GM12801 (cell line): ENCODE data around the gene CHST11.

ENCODE experiments used
- TF ChIP-seq, protein P1 (sequence below): IDR thresholded peaks from one replicate; pipeline ENCODE4 v1.5.1; 2011; ENCODE audit warnings: control low read depth; ENCODE audit not compliant: insufficient read length; ENCODE audit errors: extremely low read depth

The CHST11 gene

DNA sequence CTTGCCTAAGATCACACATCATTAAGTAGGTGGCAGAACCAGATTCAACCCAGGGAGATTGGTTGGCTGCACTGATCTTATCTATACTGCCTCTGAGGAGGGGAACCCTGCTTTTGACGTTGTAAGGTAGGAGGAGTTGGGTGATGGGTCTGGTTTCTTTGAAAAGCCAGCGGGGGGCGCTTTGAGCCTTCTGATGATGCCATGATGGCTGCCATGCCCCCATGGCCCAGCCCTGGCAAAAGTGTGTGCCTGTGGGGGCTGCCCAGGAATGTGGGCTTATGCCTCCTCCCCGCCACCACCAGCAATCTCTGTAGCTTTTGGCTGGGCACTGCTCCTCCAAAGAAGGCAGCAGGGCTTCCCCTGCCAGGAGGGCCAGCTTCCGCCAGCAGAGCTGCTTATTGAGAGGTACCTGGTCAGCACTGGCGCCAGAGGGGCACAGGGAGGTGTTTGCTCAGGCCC, 277.0 kb downstream of the CHST11 start:
- TF ChIP-seq, protein P1, sequence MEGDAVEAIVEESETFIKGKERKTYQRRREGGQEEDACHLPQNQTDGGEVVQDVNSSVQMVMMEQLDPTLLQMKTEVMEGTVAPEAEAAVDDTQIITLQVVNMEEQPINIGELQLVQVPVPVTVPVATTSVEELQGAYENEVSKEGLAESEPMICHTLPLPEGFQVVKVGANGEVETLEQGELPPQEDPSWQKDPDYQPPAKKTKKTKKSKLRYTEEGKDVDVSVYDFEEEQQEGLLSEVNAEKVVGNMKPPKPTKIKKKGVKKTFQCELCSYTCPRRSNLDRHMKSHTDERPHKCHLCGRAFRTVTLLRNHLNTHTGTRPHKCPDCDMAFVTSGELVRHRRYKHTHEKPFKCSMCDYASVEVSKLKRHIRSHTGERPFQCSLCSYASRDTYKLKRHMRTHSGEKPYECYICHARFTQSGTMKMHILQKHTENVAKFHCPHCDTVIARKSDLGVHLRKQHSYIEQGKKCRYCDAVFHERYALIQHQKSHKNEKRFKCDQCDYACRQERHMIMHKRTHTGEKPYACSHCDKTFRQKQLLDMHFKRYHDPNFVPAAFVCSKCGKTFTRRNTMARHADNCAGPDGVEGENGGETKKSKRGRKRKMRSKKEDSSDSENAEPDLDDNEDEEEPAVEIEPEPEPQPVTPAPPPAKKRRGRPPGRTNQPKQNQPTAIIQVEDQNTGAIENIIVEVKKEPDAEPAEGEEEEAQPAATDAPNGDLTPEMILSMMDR = no peak

- TF ChIP-seq, protein P1 = no peak
Measured at GRCh38 chr12:104734541-104735095, 277.9 kb downstream of the CHST11 start.

DNA sequence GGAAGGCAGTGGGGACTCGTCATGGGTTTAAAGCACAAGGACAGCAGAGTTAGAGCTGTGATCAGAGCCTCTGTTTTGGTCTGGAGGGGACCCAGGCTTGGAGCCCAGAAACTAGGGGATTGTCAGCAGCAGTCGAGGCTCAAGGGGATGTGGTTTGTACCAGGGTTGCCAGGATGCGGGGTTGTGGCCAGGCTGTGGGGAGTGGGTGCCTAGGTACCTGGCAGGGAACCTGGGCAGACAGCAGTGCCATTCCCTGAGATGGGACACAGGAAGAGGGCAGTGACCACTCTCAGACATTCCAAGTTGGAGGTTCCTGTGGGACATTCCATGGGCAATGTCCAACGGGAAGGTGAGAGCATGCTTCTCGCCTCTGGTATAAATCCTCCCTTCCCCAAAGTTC, 279.1 kb downstream of the CHST11 start:
- TF ChIP-seq, protein P1 = no peak

DNA sequence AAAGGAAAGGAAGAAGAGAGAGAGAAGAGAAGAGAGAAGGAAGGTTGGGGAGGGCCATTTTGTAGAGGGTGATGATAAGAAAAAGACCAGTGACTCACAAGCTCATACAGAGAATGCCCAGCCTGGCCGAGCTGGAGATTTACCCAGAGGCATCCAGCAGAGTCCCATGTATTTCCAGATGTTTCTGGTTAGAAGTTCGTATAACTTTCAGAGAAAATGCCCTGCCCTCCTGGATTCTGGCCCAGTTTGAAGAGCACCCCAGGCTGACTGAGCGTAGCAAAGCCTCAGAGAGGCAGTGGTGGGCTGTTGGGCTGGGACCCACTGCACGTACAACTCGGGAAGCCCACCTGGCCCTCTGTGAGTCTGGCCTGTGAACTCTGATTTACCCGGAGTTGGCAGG, 279.6 kb downstream of the CHST11 start:
- TF ChIP-seq, protein P1 = no peak

GRCh38 chr12:104737113-104737512, 280.4 kb downstream of the CHST11 start:
- TF ChIP-seq, protein P1 = no peak

DNA sequence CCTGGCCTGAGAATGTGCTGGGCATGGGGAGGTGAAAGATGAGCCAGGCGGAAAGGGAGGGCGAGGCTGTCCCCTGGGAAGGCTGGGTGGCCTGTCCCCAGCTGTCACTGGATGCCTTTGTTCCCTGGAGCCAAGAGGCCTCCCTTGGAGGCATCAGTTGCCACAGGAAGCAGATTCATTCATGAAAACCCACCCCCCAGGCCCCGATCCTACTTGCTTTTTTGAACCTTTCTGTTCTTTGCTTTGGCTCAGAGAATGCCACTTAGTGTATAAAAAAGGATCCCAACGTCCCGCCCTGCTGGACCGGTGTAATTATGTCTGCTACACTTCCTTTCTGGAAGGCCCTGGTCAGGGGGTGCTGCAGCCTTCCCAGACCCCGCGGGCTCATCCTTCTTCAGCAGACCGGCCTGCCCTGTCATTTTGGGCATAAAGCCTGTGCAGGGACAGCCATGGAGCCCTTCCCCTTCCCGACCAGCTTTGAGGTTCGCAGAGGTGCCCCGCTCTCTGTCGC, 281.1 kb downstream of the CHST11 start:
- TF ChIP-seq, protein P1 = no peak

GRCh38 chr12:104738331-104738730, 281.6 kb downstream of the CHST11 start:
- TF ChIP-seq, protein P1 = no peak
